ENCODE data around the gene CTNNBIP1.

CTNNBIP1 gene

DNA sequence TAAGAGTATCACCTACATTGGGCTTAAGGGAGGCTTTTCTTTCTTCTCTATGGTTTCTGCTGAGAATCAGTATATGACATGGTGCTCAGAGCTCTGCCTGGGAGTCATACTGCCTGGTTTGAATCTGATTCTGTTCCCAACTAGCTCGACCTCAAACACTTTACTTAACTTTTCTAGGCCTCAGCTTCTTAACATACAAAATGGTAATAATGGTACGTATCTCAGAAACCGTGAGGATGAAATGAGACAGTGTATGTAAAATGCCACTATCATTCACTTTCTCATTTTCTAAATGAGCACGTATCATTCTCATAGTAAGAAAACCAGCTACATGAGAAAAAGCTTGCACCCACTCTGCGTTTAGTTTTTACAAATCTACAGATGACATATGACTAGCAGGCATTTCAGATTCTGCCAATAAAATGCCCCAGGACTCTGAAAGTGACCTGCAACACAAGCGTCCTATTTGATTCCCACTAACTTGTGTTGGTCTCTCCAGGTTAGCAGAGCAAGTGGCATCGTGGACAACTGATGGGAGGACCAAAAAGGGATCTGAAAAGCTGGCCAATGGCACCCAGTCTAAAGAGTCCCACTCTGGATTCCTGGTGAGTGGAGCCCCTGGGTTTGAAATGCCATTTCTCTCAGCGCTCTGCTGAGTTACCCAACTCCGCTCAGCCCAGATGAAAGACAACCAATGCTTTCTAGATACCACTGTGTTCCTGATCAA, 6.1 kb downstream of the CTNNBIP1 start:
- no peak for DNase-seq

GRCh38 chr1:9902060-9902452, 8.0 kb downstream of the CTNNBIP1 start:
- DNase-seq: no peak

DNA sequence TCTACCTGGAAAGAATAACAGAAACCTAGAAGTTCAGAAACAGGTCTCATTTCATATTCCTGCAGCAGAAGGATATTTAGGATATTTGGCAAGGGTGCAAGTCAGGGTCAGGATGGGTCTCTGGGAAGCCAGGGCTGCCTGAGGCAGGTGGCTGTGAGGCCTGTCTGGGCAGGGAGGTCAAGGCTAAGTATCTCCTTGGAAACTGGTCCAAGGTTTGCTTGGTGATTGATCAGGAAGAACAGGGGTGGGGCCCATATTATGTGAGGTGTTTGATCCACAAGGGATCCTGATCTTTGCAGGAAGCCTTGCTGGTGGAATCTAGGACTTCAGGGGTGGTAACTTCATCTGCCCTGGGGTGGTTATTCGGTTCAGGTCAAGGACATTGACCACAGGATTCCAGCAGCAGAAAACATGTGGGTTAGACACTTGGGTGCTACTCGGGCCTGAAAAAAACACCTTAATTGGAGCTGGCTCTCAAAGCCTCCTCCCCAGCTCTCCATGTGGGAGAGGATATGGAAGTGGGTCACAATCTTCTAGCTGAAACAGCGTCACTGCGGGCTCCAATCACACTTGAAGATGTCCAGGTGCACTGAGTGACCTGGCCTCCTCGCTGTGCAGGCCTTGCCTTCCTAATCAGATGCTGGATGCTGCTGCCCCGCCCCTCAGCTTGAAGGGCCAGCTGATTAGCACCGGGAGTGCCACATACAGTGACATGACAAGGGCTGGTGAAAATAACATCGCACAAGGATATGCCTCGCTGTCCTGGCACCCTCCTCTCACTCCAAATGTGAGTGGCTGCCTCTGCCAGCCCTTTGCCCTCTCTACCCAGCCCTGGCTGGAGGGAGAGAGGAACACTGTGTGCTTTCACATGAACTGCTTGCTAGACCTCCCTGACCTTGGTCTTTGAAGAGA, 8.7 kb downstream of the CTNNBIP1 start:
- no peak for DNase-seq

DNA sequence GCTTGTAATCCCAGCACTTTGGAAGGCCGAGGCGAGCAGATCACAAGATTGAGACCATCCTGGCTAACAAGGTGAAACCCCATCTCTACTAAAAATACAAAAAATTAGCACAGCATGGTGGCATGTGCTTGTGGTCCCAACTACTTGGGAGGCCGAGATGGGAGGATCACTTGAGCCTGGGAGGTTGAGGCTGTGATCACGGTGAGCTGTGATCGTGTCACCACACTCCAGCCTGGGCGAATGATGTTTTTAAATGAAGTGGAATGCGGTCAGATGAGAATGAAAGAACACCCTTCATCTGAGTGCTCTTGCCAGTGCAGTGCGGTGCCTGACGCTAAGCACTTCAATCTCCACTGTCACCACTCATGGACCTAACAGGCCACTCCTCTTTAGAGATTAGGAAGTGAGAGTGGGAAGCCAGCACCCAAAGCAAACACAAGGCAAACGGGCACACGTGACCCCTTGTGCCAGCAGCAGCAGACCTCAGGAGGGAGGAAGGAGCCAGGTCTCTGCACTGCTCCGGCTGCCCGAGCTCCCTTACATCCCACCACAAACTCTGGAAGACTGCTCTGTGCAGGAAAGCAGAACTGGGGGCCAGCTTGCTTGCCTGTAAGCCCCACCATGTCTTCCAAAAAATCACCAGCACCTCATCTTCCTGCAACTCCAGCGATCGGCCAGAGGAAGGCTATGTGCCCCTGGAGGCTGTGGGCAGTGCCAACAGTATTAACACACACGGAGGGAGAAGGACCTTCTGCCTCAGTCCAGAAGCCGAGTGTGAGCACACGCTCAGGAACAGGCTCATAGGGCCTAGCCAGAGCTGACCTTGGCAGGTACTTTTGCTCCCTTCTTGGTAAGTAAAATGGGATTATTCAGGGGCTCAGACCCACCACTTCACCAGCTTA, 9.7 kb downstream of the CTNNBIP1 start:
- DNase-seq: no peak

GRCh38 chr1:9894115-9894514, 16.0 kb downstream of the CTNNBIP1 start:
- DNase-seq: no peak

DNA sequence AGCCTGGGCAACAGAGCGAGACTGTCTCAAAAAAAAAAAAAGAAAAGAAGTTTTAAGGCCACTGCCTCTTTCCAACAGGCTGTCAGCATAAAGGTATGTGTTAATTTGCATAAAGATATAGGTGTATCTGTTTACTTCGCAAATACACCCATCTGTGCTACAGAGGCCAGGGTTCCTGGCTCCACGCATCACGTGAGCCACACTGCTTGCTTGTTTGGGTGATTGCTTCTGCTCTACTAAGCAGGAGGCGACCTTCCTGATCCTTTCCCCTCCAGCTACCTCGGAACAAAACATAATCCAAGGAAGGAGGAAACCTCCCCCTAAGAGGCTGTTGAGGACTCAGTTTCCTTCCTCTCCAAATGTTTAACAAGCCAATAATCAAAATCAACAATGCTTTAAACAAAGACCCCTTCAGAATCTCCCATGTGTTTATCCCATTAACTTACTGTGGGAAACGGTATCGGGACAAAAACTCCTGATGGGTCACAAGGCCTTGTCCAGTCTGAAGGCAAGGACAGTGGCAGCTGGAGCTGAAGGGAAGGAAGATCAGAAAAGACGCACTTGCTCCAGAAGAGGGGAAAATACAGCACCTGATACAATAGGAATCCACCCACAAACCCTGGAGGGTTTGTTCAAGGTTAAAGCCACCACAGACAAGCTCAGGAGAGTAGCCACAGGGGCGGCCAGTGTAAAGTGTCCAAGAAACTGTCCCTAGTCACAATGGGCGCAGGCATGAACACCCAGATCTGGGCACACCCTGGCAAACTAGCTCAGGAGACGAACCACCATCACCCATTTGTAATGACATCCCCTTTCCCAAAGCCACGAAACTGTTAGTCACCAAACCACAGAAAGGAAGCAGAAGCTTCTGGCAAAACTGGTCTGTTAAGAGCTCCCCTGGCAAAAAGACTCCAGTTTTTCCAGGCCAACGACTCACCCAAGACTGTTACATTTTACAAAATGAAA, 17.2 kb downstream of the CTNNBIP1 start:
- no peak for DNase-seq

- no peak for DNase-seq
These were observed 18.9 kb downstream of the CTNNBIP1 start for GRCh38 chr1:9891207-9891606.

DNA sequence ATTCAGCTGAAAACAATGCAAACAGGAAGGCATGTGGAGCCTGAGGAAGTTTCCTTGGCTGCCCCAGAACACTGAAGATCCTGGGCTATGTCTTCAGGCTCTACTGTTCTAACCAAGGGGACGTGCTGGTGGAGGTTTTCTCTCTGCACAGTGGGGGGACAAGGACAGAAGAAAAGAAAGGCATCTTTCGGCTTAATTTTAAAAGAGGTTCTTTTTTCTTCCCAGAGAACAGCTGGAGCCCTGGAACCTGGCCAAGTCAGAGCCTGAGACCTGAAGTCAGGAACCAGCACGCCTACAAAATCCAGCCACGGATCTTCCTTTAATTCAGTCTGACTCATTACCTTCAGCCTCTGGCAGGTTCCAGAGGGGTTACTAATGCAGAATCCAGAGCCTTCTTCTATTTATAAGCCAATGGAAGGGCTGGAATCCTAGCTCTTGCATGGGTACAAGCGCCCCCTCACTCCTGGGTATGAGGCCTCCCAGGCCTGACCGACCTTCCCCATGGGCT, 19.8 kb downstream of the CTNNBIP1 start:
- no peak for DNase-seq

DNA sequence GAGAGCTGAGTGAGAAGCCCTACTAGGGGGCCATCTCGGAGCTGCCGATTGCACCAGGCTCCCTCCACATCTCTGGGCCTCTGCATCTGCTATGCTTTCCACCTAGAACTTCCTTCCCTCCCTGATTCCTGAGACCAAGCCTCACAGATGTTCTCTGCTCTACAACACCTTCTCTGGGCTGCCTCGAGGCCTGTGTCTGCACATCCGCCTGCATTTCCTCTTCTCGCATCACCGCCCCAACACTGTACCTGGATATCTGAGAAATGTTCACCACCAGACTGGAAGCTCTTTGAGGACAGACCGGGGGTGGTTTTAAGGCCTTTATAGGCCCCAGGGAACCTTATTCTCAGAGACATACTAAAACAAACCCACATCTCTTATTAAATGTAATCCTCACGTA, 20.7 kb downstream of the CTNNBIP1 start:
- no peak for DNase-seq

- no peak for DNase-seq
These were observed 21.2 kb downstream of the CTNNBIP1 start for GRCh38 chr1:9888886-9889285.

GRCh38 chr1:9887070-9887469, 23.0 kb downstream of the CTNNBIP1 start:
- no peak for DNase-seq

GRCh38 chr1:9886092-9886742, 23.9 kb downstream of the CTNNBIP1 start:
- DNase-seq: no peak

- no peak for DNase-seq
These were observed 25.3 kb downstream of the CTNNBIP1 start for GRCh38 chr1:9884805-9885204.

DNA sequence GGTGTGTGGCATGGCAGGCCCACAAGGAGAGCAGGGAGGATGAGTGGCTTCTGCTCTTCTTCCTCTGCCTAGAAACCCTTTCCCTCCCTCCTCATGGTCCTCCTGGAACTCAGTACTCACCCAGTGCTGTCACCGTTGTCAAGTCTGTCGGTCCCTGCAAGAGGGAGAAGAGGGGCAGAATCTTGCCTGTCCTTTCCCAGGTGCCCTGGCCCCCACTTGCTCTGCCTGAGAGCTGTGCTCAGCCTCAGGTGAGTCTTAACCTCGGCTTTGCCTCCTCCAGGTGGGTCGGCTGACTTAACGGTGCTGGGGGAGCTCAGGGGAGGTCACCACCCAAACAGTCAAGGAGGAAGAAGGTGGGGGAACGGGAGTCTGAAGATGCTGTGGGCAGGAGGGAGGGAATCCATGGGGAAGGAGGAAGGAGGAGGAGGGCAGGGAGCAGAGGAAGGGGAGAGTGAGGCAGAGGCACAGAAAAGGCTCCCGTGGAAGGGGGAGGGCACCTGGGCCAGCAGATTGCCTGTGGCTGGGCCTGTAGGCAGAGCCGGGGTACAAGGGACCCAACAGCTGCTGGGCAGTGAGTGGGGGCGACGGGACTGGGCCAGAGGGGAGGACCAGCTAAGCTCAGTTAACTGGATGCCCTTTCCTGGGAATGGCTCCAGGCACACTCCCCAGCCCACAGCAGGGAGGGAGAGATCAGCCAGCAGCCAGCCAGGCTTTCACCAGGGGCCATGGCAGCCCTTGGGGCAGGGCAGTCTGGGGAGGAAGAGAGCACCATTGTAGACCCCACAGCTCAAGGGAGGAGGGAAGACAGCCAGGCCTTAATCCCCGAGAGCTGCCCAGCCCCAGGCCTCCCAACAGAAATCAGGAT, 26.3 kb downstream of the CTNNBIP1 start:
- DNase-seq: no peak

DNA sequence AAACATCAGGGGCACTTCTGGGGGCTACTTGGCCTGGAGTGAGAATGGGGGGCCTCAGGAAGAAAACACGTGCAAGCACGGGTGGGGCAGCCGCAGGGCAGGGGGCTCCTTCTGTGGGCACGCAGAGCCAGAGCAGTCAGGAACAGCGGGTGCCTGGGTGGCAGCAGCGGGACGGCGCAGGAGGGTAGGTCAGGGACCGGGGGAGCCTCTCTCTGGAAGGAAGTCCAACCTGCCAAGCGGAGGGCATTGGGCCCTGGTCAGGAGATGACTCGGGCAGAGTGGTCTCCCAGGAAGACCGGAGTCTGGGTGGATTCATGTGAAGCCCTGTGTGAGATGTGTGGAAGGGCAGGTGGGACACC, 27.1 kb downstream of the CTNNBIP1 start:
- no peak for DNase-seq

- DNase-seq: no peak
These were observed 27.6 kb downstream of the CTNNBIP1 start for GRCh38 chr1:9882296-9882944.

GRCh38 chr1:9881838-9882249, 28.2 kb downstream of the CTNNBIP1 start:
- DNase-seq: no peak

DNA sequence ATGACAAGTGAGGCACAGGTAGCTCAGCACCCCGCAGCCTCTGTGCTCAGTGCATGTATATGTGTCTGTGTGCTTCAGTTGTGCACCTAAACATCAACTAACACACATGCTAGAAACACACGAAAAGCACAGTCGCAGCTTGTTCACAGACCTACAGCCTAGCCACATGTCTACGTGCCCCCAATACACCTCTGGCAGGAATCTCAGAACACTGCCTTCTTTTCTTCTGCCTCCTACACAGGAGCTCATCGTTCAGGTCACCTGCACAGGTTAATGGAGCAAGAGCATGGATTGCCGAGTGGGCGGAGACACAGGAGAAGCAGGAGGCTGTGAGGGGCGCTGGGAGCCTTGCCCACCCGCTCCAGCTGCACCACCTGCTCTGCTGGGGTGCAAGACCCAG, 31.7 kb downstream of the CTNNBIP1 start:
- DNase-seq: no peak

GRCh38 chr1:9877962-9878361, 32.1 kb downstream of the CTNNBIP1 start:
- DNase-seq: no peak

DNA sequence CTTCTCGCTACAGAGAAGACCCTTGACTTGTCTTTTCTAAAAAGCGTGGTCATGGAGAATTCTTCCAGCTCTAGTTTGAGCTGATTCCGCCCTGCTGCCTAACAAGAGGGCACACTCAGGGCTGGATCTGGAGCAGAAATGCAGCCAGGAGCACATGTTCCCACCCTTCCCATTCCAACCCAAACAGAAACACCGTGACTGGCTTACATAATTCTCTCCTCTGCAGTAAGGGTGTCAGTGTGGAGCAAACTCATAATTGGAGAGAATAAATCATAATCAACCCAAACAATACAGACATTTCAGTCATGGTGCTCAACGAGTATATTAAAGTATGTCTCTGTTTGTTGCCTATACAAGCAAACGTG, 34.5 kb downstream of the CTNNBIP1 start:
- DNase-seq: no peak
